Duodenal mucosa (tissue), 2 donors: Measurements from ENCODE around the gene HEMK1.

Experiments used
- H3K27ac ChIP-seq: one replicate; pipeline ENCODE4 v1.7.0; 2013; ENCODE audit warnings: low read depth, low read length
- H3K27me3 ChIP-seq, 2 donors: one replicate each; pipeline ENCODE4 v1.7.0; 2013; ENCODE audit warnings: low read length in 2 of 2, control low read depth in 1 of 2; ENCODE audit not compliant: insufficient read depth in 2 of 2, control insufficient read depth in 1 of 2
- H3K36me3 ChIP-seq, 2 donors: one replicate each; pipeline ENCODE4 v1.7.0; 2013; ENCODE audit warnings: low read length in 2 of 2, control low read depth in 1 of 2; ENCODE audit not compliant: insufficient read depth in 2 of 2, control insufficient read depth in 1 of 2
- H3K4me1 ChIP-seq, 2 donors: one replicate each; pipeline ENCODE4 v1.7.0; 2013; ENCODE audit warnings: low read length in 2 of 2, control low read depth in 1 of 2; ENCODE audit not compliant: insufficient read depth in 2 of 2, control insufficient read depth in 1 of 2
- H3K4me3 ChIP-seq, 2 donors: one replicate each; pipeline ENCODE4 v1.7.0; 2013; ENCODE audit warnings: low read length in 2 of 2, low read depth in 1 of 2
- H3K9ac ChIP-seq, 2 donors: one replicate each; pipeline ENCODE4 v1.7.0; 2013; ENCODE audit warnings: low read length in 2 of 2, low read depth in 1 of 2
- H3K9me3 ChIP-seq, 2 donors: one replicate each; pipeline ENCODE4 v1.7.0; 2013; ENCODE audit warnings: low read length in 2 of 2, control low read depth in 1 of 2; ENCODE audit not compliant: control insufficient read depth in 1 of 2

The HEMK1 gene

DNA sequence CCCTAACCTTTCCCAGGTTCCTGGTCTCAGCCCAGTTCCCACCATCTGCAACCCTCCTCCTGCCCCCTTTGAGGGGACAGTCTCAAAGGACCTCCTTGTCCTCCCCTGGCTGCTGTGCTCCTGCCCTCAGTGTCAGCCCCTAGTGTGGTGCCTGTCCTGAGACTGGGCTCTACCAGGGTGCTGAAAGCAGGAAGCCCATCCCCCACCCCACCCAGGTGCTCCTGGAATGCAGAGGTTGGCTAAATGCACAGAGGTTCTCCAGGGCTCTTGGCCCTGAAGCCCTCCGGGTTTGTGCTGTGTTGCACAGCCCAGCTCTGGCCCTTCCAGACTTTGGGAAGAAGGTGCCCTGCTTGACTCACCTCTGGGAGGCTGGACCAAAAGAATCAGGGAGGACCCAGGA is 23.5 kb upstream of the HEMK1 start:
- H3K27me3 ChIP-seq: no peaks in the 10 kb centered on the region

DNA sequence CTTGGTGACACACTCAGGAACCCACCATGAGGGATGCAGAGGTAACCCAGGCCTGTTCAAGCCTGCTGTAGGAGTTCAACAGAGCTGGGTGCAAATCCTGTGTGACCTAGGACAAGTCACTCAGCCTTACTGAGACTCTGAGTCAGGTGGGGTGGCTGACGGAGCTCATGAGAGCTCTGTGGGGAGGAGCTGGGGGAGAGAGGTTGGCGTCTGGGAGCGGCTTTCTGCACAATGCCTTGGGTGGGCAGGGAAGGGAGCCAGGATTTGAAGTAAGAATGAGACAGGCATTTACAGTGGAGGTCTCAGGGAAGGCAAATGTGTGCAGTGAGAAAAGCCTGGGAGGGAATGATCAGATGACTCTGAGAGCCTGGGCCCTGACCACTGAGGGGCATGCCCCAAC is 20.1 kb upstream of the HEMK1 start:
- Histone ChIP-seq H3K9me3 (no peaks in the 10 kb centered on the region), H3K27me3 (no peaks in the 10 kb centered on the region), H3K36me3 (no peaks in the 10 kb centered on the region), H3K27ac (no peak overlapping the region), H3K9ac (no peak overlapping the region), H3K4me3 (no peak overlapping the region), H3K4me1 (no peaks in the 10 kb centered on the region)

More for the DNA sequence above, 23.5 kb upstream of the HEMK1 start:
- no peaks in the 10 kb centered on the region for H3K36me3 ChIP-seq
- no peak overlapping the region for H3K4me3 ChIP-seq
- no peaks in the 10 kb centered on the region for H3K9me3 ChIP-seq
- H3K4me1 ChIP-seq: no peaks in the 10 kb centered on the region
- no peak overlapping the region for H3K9ac ChIP-seq
- no peak overlapping the region for H3K27ac ChIP-seq

- Histone ChIP-seq H3K4me1 (no peaks in the 10 kb centered on the region), H3K4me3 (no peak overlapping the region), H3K27ac (no peak overlapping the region), H3K9ac (no peak overlapping the region), H3K36me3 (no peaks in the 10 kb centered on the region), H3K27me3 (no peaks in the 10 kb centered on the region), H3K9me3 (no peaks in the 10 kb centered on the region)
These were observed 19.1 kb upstream of the HEMK1 start for GRCh38 chr3:50550079-50550736.

- H3K27me3 ChIP-seq: no peaks in the 10 kb centered on the region
These were observed 18.2 kb upstream of the HEMK1 start for GRCh38 chr3:50551054-50551659.

GRCh38 chr3:50551681-50552435 is 17.5 kb upstream of the HEMK1 start:
- H3K9ac ChIP-seq: no peak overlapping the region
- no peaks in the 10 kb centered on the region for H3K4me1 ChIP-seq
- H3K36me3 ChIP-seq: no peaks in the 10 kb centered on the region
- no peak overlapping the region for H3K27ac ChIP-seq
- H3K27me3 ChIP-seq: no peaks in the 10 kb centered on the region
- no peaks in the 10 kb centered on the region for H3K9me3 ChIP-seq
- no peak overlapping the region for H3K4me3 ChIP-seq

More at GRCh38 chr3:50551054-50551659, 18.2 kb upstream of the HEMK1 start:
- Histone ChIP-seq H3K9ac (no peak overlapping the region), H3K27ac (no peak overlapping the region), H3K4me3 (no peak overlapping the region), H3K4me1 (no peaks in the 10 kb centered on the region), H3K36me3 (no peaks in the 10 kb centered on the region), H3K9me3 (no peaks in the 10 kb centered on the region)

- Histone ChIP-seq H3K4me1 (no peaks in the 10 kb centered on the region), H3K9me3 (no peaks in the 10 kb centered on the region), H3K36me3 (no peaks in the 10 kb centered on the region), H3K9ac (no peak overlapping the region), H3K27me3 (no peaks in the 10 kb centered on the region), H3K27ac (no peak overlapping the region), H3K4me3 (no peak overlapping the region)
These were observed 16.7 kb upstream of the HEMK1 start for GRCh38 chr3:50552598-50552997.

- H3K27ac ChIP-seq: no peak overlapping the region
- no peaks in the 10 kb centered on the region for H3K36me3 ChIP-seq
- H3K27me3 ChIP-seq: no peaks in the 10 kb centered on the region
- no peaks in the 10 kb centered on the region for H3K4me1 ChIP-seq
- H3K4me3 ChIP-seq: no peak overlapping the region
- H3K9me3 ChIP-seq: no peaks in the 10 kb centered on the region
- H3K9ac ChIP-seq: no peak overlapping the region
These were observed 14.8 kb upstream of the HEMK1 start for GRCh38 chr3:50554553-50554952.

DNA sequence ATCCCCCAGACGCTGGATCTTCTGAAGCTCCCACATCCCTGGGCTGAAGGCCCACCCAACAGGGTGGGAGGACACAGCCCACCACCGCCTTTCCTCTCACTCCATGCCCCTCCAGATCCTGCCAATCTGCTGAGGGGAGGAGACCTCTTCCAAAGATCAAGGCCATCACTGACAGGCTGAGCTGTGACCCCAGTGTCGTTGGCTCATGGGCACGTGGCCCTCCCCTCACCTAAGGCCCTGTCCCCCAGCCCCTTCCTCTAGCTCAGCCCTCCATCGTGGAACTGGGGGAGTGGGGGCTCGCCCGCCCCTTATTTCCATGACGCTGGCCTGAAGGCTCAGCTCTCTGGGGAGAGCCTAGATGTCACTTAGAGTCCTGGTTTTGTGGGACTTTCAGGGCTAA is 12.2 kb upstream of the HEMK1 start:
- no peak overlapping the region for H3K4me3 ChIP-seq
- no peaks in the 10 kb centered on the region for H3K9me3 ChIP-seq
- H3K36me3 ChIP-seq: no peaks in the 10 kb centered on the region
- H3K9ac ChIP-seq: no peak overlapping the region
- no peaks in the 10 kb centered on the region for H3K4me1 ChIP-seq
- no peaks in the 10 kb centered on the region for H3K27me3 ChIP-seq
- H3K27ac ChIP-seq: no peak overlapping the region

GRCh38 chr3:50557915-50558314 is 11.4 kb upstream of the HEMK1 start:
- H3K9ac ChIP-seq: no peak overlapping the region
- no peak overlapping the region for H3K27ac ChIP-seq
- H3K4me1 ChIP-seq: no peaks in the 10 kb centered on the region
- H3K4me3 ChIP-seq: no peak overlapping the region
- no peaks in the 10 kb centered on the region for H3K27me3 ChIP-seq
- no peaks in the 10 kb centered on the region for H3K36me3 ChIP-seq
- H3K9me3 ChIP-seq: no peaks in the 10 kb centered on the region

- H3K27ac ChIP-seq: no peak overlapping the region
- no peaks in the 10 kb centered on the region for H3K27me3 ChIP-seq
- H3K36me3 ChIP-seq: no peaks in the 10 kb centered on the region
- no peak overlapping the region for H3K4me3 ChIP-seq
- no peaks in the 10 kb centered on the region for H3K4me1 ChIP-seq
- no peak overlapping the region for H3K9ac ChIP-seq
- H3K9me3 ChIP-seq: no peaks in the 10 kb centered on the region
These were observed 9.6 kb upstream of the HEMK1 start for GRCh38 chr3:50559702-50560101.
